NCI-H2227 (cell line): ENCODE measurements around the gene ASAP2.
"Not testable (repeated sequence)": the region's sequence is repeated elsewhere in the genome, so short reads cannot be mapped to it uniquely, and the experiment has no call there.

Source experiments
- DNase-seq: peaks from one replicate; lab custom pipeline; 2025; ENCODE audit not compliant: unreplicated experiment; lab: John Stamatoyannopoulos, UW

The ASAP2 gene

DNA sequence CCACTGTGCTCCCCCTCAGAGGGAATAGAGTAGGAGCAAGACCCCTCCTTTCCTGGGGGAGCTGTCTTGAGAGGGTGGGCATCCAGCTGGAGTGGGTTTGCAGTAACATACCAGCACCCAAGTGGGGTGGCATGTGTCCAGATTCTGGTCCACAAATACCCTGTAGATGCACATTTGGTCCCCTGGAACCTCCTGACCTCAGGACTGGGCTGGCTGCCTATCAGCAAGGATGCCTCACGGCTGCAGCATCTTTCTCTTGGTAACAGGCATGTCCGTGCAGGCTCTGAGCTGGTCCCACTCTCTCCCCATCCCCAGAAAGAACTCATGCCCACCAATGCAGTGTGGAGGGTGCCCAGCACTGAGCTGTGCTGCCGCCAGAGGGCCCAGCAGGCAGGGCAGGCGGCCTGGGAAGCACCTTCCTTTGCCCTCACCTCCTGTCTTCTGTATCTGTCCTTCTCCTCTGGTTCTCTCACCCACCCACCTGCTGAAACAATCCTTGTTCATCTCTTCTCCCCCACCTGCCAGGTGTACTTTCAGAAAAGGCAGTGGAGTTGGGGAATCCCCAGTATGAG is 169.3 kb downstream of the ASAP2 start:
- DNase-seq: no peak

DNA sequence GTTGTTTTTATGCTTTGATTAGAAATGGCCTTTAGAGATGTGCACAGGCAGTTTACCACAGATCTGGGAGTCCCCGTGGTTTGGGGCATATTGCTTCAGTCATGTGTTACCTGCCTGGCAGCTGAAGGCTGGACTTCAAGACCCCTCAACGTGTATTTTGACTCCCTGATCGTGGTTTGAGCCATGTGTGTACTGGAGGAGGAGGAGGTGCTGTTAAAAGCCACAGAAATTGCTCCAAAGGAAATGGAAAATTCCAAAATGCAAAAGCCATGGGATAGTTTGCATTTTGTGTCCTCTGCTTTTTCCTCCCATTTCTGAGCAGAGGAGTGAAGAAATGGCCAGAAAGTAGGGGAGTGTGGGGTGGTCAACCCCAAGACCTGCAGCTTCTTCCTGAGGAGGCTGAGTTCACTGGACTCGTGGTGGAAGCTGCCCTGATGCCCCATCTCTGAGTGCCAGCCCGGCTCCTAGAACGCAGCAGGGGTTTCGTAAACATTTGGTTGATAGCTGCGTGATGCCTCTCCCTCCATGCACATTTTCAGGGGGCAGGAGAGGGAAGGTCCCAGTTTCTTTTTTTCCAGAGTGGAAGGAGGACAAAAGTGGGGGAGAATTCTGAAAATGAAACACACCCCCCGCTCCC is 171.0 kb downstream of the ASAP2 start:
- DNase-seq: no peak

DNA sequence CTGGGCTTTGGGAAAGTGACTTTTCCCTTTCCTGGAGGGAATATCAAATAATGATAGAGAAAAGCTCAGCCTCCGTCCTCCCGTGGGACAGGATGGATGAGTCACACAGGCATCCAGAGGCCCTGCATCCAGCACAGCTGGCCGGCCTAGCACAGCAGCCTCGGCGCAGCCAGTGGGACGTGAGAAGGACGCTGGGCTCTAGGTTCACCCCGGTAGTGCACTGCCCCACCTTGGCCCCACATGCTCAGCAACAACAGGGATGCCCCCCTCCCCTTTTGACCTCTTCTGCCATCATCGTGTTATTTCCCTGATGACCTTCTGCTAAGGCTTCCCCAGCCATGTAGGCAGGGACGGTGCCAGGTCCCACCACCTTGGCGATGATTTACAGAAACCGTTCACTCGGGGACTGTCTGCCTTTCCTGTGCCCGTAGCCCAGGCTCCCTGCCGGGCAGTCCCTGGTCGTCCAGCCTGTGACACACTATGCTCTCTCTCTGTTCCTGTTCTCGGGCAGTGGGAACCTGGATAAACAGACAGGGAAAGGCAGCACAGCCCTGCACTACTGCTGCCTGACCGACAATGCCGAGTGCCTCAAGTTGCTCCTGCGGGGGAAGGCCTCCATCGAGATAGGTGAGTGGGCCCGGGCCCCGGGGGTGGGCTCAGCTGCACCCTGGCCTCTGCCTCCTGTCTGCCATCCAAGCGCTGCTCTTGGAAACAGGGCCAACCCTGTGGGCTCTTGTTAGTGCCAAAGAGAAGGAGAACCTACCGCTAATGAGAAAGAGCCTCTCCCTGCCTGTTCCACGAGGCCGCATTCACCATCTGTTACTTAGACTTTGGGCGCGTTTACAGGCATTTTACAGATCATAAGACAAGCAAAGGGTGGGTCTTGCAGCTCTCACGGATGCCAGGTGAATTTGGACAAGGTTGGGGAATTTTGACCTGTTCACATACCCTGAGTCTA is 172.1 kb downstream of the ASAP2 start:
- no peak for DNase-seq

DNA sequence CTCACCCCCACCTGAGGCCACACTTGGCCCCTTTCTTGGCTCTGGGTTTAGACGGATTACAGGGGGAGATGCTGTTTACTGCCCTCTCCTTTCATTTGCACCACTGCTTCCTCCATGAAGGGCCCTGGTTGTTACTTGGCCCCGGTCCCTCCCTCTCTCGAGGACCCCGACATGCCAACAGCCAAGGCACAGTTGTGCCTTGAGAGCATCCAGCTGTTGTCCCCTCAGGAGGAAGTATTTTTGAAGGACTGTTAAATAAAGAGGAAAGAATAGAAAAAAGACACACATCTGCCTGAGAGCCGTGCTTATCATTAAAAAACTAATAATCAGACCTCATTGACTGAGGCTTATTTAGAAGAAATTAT is 172.8 kb downstream of the ASAP2 start:
- no peak for DNase-seq

DNA sequence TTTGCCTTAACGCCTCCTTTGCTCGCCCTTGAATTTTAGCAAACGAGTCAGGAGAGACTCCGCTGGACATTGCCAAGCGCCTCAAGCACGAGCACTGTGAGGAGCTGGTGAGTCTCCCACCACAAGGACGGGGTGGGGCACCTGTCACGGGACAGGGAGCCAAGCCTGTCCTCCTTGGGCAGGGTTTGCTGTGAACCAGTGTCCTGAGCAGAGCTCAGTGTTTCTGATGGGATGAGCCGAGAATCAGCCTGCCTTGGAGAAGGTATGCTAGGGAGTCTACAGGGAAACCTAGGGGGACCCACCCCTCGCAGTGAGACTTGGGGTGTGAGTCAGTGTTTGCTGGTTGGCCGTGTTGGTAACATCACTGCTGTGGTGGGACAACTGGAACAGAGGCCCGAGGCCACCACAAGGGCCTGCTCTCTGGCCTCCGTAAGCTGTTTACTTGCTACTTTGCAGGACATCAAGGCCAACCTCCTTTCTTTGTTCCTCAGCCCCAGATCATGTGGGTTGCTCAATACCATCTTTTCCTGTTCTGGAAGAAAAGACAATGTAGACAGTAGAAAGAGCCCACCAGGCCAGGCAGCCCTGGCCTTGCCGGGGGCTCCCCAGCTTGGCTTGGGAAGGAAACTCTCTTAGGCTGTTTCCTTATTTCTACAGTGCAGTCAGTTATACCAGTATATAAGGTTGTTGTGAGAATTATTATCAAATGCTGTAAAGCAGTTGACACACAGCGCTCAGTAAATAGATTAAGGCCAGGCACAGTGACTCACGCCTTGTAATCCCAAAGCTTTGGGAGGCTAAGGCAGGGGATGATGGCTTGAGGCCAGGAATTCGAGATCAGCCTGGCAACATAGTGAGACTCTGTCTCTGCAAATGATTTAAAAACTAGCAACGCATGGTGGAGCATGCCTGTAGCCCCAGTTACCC is 174.4 kb downstream of the ASAP2 start:
- no peak for DNase-seq

DNA sequence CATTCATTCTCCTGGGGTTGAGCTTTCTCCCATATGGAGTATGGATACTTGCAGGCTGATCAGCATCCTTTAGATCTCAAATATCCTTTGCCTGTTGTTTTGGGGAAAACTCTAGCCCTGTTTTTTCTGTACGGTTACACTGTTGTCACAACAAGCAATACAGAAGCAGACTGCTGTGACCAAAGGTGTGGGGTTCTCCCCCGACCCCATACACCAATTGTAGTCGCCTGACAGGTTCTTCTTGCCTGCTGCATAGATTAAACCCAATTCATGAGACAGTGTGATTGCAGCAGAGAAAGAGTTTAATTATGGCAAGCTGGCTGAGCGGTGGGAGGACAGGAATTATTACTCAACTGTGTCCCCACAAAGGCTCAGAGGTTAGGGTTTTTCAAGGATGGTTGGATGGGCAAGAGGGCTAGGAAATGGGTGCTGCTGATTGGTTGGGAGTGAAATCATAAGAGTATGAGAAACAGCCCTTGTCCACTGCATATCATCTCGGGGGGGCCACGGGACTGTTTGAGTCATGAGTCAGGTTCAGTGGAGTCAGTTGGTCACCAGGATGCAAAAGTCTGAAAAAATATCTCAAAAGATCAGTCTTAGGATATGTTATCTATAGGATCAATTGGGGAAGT is 176.1 kb downstream of the ASAP2 start:
- DNase-seq: no peak

DNA sequence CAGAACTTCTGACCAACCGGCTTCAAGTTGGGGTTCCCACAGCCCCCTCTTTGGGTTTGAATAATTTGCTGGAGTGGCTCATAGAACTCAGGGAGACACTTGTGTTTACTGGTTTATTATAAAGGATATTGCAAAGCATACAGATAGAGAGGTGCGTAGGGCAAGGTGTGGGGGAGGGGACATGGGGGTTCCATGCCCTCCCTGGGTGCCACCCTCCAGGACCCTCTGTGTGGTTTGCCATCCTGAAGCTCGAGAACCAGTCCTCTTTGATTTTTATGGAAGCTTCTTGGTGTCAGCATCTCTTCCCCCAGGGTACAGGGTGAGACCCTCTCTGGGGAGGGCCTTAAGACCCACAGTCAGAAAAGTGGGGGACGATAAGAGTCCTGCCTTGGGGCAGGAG is 177.9 kb downstream of the ASAP2 start:
- no peak for DNase-seq

DNA sequence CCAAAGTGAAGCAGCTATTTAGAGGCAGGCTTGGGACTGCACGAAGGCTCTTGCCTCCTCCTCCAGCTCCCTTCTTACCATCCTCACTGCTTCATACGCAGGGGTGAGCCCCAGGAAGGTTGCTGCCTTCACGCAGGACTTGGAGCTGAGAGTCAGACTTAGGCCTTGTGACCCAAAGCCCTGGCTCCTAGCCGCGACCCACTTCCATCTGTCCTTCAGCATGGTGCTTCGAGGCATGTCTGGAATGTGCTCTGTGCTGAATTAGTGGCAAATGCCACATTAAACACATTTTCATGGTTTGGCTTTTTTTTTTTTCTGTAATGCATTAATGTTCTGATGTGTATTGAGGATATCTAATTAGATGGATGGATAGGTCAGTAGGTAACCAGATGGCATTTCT is 179.2 kb downstream of the ASAP2 start:
- DNase-seq: no peak

DNA sequence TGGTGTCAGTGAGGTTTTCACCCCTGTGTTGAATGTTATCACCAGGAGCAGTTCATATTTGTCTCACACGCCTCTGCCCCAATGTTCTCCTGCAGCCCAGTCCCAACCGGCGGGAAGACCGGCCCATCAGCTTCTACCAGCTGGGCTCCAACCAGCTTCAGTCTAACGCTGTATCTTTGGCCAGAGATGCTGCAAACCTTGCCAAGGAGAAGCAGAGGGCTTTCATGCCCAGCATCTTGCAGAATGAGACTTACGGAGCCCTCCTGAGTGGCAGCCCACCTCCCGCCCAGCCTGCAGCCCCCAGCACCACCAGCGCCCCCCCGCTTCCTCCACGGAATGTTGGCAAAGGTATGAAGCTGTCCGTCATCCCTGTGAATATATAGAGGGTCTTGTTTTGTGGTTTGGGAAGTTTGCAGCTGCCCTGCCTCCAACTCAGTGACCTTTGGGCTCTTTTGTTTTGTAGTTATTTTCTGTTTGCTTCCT is 181.6 kb downstream of the ASAP2 start:
- no peak for DNase-seq

DNA sequence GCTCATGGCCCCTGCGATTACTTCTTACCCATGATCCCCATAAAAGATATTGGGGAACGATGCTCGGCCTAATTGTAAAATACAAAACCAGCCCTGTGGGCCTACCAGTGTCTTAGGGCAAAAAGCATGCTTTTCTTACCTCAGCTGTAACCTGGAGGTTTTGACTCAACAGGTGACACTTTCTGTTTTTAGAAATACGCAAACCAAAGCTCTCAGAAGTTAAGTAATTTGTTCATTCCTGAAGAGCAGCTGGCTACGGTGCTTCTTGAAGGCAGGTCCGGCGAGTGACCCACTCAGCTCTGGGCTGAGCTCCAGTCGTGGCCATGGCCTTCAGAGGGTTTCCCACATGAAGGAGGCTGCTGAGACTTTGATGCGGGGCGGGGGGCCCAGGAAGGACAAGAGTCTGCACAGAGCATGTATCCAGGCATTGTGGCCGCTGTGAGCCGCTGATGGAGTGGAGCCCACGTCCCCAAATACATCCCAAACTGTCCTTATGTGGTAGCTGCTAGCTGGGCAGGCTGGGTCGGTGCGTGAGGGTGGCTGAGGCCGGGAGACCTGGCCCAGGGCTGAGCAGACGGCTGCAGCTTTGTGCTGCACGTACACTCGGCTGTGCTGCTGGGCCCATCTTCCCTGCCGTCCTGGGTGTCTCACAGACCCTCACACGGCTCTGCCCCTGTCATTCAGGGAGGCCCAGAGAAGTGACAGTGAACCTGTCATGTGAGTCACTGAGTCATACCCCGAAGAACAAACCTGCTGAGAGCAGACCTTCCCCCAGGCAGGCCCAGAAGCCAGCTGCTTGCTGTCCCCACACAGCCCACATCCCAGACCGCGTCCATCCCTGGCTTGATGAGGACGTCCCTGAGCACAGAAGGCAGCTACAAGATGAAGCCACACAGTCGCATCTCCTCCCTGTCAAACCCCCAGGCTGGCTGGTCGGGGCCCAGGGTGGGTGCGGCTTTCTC is 182.6 kb downstream of the ASAP2 start:
- no peak for DNase-seq

DNA sequence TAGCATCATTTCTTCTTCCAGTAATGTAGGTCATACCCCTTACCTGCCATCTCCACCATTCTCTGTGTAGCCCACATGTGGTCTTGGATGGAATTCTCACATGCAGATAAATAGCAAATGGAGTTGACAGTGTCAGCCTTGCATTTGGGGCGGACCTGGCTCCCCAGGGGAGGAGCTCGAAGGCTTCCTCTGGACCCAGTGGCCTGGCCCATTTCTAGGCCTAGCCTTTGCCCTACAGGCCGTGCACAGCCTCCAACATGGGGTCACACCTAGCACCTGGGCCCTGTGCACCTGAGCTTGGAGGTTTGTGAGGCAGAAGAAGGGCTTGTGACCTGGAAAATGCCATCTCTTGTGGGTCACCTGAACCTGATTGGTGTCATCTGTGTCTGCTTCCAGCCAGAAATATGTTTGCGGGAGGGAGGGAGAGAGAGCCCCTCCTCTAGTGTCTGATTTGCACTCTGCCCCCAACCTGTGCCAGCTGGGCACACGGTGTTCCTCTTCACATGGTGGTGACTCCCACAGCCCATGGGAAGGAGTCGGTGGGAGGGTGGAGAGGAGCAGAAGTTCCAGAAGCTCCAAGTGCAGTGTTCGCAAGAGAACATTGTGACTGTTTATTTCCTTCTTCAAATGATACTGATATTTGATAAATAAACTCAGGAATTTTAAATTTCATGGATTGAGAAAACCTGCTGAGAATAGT is 183.7 kb downstream of the ASAP2 start:
- no peak for DNase-seq

DNA sequence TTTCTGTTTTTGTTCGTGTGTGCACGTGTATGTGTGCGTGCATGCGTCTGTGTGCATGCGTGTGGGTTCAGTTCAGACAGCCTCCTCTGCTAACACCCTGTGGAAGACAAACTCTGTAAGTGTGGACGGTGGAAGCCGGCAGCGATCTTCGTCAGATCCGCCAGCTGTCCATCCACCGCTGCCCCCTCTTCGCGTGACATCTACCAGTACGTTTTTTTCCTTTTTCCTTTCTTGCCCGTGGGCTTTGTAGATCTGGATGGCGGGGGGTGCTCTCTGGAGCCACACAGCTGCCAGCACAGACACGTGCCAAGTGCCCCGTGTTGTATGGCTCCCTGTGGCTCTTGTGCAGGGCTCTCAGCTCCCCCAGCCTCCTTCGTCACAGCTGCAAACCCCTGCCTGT is 184.4 kb downstream of the ASAP2 start:
- DNase-seq: no peak

DNA sequence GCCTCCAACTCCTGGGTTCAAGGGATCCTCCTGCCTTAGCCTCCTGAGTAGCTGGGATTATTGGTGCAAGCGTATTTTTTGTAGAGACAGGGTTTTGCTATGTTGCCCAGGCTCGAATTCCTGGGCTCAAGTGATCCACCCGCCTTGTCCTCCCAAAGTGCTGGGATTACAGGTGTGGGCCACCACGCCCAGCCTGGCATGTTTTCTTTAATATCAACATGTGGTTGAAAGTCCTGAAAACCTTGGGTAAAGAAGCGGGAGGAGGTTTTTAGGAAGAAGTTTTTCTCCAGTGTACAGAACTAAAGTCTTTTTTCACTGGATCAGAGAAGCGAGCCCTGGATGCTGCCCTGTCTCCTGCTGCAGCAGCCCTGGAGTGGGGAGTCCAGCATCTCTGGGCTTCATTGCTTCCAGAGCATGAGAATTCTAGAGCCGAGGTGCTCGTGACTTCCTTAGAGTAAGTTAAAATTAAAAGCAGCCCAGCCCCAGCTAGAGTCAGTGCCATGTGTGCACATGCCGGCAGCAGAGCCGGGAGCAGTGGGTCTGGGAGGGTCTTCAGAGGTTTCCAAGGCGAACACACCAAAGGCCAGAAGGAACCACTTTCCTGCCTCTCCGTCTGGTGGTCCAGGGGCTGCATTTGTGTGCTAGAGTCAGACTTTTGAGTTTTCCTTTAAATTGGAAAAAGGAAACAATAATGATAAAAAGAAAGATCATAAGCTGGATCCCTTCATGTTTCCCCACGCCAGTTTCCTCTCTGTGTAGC is 185.5 kb downstream of the ASAP2 start:
- no peak for DNase-seq

DNA sequence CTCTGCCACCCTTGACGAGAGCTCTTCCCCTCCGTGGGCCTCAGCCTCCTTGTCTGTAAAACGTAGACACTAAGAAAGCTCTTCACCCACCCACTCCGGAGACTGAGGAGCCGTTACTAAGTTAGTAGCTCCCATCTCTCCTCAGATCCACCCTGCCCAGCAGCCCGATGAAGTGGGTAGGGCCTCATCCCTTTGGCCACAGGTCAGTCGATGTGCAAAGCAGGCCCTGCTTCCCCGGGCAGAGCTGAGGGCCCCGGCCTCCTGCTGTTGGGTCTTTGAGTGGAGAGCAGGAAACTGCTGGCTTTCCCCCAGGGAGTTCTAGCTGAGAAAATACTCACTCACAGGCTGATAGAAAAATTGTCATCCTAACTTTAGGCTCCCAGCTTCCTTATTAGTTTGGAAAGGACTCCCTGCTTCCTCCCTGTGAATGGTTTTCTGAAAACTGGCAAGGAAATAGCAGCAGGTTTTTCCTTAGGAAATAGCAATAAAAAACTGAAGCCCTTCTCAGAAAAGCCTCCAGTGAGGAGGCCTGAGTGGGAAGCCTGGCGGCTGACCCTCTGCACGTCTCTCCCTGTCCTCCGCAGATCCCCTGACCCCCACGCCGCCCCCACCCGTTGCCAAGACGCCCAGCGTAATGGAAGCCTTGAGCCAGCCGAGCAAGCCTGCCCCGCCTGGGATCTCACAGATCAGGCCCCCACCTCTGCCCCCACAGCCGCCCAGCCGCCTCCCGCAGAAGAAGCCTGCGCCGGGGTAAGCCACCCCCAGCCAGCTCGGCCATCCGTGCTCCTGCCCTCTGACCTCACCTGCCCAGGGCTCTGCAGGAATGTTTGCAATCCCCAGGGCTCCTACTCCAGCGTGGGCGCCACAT is 186.5 kb downstream of the ASAP2 start:
- no peak for DNase-seq

DNA sequence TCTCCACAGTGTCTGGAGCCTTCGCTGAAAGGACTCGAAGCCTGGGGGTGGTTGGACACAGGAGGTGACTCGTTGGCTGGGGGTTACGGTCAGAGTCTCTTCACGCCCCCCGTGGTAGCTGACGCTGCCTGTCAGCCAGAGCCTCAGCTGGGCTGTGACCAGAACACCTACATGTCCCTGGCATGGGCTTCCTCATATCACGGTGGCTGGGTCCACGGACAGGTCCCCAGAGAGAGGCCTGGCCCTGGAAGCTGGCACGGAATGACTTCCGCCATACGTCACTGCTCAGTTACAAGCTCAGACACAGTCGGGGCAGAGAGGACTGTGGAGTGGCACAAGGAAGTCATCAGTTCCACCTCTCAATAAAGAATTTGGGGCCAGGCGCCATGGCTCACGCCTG is 188.2 kb downstream of the ASAP2 start:
- no peak for DNase-seq

DNA sequence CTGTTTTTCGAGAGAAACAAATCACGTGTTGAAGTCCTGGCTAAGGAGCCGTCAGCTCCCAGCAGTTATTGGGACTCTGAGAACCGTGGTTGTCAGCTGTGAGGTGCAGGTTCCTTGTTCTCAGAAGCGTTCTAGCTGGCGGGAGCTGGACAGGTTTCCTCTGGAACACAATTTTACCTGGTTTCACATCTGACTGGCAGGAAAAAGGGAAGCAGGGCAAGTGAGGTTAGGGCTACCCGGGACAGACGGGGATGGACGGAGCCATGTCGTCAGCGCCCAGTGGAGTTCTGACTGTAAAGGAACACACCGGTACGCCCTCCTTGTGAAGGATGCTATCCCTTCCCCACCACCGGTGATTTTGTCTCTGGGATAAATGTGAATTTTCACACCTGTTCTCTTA is 190.6 kb downstream of the ASAP2 start:
- DNase-seq: no peak

DNA sequence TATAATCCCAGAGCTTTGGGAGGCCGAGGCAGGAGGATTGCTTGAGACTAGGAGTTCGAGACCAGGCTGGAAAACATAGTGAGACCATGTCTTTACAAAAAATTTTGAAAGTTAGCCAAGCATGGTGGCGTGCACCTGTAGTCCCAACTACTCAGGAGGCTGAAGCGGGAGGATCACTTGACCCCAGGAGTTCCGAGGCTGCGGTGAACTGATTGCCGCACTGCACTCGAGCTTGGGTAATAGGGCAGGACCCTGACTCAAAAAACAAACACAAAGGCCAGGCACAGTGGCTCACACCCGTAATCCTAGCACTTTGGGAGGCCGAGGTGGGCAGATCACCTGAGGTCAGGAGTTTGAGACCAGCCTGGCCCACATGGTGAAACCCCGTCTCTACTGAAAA is 191.6 kb downstream of the ASAP2 start:
- DNase-seq: not testable (repeated sequence)
